ENCODE data around the gene FLT3. TPM values are rescaled to one million over a fixed set of nuclear protein-coding genes. Genes with fewer than 3 reads are reported as not detected.
"Not testable (repeated sequence)": the region's sequence is repeated elsewhere in the genome, so short reads cannot be mapped to it uniquely, and the experiment has no call there.

Gene FLT3
- total RNA-seq, 1 donor: not detected

DNA sequence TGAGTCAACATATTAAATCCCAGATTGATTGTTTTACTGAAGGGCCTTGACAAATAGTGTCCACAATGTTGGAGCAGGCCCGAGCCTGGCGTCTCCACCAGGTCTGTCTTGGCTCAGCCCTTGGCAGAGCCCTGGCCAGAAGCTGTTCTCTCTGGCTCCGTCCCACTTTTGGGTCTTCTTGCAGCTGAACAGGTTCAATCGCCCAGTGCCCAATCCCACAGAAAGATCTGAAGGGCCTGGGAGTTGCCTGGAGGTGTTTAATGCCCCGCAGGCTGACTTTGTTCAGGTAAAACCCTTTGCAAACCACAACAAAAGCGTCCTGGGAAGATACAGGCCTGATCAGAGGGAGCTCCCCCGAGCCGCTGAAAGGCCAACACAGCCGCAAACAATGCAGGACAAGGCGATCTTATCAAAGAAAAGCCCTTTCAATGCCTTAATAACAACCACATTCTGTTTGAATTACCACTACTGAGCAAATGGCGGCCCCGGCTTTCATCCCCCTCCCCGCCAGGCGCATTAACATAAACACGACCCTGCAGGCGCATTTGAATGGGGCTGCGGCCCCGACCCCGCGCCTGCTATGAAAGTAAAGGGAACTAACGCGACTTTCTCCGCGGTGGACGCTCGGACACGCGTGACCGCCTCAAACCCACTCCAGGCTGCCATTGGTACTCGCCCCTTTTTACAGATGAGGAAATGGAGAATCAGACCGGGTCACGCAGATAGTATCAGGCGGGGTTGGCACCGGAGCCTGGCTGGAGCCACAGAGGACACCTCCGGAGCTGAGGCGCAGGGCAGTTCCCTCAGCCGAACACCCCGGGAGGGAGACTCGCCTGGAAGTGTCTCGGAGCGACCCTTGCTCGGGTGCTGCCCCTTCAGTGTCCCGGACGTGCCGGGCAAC is 134.4 kb downstream of the FLT3 start:
- TF ChIP-seq, protein P1, sequence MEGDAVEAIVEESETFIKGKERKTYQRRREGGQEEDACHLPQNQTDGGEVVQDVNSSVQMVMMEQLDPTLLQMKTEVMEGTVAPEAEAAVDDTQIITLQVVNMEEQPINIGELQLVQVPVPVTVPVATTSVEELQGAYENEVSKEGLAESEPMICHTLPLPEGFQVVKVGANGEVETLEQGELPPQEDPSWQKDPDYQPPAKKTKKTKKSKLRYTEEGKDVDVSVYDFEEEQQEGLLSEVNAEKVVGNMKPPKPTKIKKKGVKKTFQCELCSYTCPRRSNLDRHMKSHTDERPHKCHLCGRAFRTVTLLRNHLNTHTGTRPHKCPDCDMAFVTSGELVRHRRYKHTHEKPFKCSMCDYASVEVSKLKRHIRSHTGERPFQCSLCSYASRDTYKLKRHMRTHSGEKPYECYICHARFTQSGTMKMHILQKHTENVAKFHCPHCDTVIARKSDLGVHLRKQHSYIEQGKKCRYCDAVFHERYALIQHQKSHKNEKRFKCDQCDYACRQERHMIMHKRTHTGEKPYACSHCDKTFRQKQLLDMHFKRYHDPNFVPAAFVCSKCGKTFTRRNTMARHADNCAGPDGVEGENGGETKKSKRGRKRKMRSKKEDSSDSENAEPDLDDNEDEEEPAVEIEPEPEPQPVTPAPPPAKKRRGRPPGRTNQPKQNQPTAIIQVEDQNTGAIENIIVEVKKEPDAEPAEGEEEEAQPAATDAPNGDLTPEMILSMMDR (IDR thresholded peaks at IDR 0.05; ENCODE audit: insufficient read depth, low read depth, low read length): no peak
- no peak for DNase-seq (ENCODE audit: low read depth)
- H3K4me3 ChIP-seq (ENCODE audit: low read depth, low read length): no peak overlapping the region

DNA sequence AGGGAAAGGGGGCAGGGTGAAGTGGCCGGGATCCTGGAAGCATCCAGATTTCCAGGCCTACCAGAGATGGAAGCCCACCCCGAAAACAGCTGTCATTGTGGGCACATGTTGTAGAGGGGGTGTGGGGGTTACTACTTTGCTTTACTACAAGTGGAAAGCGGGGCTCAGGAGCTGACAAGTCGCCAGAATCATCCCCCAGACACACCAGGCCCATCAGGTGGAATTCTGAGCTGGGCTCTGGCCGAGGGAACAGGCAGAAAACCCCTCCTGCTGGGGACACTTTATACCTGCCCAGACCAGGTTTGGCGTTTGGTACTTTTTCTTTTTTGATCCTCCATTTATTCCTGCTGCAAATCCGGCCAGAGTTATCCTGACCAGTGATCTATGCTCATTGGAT is 135.0 kb downstream of the FLT3 start:
- no peak for DNase-seq (ENCODE audit: low read depth)

DNA sequence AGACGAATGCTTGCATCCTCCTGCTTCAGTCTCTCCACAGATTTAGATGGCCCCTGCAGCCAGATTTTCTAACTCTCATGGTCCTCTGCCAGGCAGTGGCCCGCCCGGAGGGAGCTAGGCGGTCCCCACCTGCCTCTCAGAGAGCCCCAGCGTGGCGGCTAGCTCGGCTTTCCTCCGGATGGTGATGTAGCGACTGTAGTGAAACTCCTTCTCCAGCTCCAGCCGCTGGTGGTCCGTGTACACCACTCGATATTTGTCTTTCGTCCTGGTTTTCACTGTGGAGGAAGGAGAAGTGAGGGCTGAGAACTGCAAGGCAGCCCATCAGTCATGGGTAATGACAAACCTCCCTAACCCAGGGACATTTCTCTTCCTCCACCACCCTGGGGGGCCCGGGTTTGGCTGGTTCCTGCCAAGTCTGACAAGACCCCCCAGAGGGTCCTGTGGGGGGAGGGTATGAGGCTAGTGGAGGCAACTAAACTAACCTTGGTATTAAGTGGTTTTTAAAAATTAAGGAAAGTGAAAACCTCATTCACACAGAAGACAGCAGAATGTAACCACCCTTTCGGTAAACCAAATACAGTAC is 135.5 kb downstream of the FLT3 start:
- no peak for DNase-seq (ENCODE audit: low read depth)
- H3K4me3 ChIP-seq (ENCODE audit: low read depth, low read length): no peak overlapping the region
- TF ChIP-seq, protein P1 (IDR thresholded peaks at IDR 0.05; ENCODE audit: insufficient read depth, low read depth, low read length): no peak

More for the DNA sequence above, 135.0 kb downstream of the FLT3 start:
- no peak overlapping the region for H3K4me3 ChIP-seq (ENCODE audit: low read depth, low read length)
- TF ChIP-seq, protein P1 (IDR thresholded peaks at IDR 0.05; ENCODE audit: insufficient read depth, low read depth, low read length): no peak

DNA sequence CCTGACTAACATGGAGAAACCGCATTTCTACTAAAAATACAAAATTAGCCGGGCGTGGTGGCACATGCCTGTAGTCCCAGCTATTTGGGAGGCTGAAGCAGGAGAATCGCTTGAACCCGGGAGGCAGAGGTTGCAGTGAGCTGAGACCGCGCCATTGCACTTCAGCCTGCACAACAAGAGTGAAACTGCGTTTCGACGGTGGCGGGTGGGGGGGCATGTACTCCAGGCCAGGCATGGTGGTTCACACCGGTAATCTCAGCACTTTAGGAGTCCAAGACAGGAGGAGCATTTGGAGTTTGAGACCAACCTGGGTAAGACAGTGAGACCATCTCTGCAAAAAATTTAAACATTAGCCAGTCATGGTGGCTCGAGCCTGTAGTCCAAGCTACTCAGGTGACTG is 136.2 kb downstream of the FLT3 start:
- not testable (repeated sequence) for H3K4me3 ChIP-seq (ENCODE audit: low read depth, low read length); DNase-seq (ENCODE audit: low read depth)

DNA sequence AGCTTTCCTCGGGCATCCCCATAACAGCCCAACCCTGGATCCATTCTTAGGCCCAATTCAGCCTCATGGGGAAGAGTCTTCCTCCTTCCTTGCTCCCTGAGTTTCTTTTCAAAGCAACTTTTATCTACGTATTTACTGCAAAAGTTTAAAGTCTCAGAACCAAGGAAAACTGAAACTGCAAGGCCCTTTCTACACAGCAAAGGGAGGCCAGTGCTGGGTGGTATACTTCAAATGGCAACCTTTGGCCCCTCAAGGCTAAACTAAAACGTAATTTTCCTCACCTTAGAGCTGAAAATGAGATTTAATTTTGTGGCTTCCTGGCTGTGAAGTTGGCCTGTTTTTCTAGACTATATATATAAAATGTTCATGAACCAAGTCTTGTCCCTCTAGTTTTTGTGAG is 136.9 kb downstream of the FLT3 start:
- H3K4me3 ChIP-seq (ENCODE audit: low read depth, low read length): no peak overlapping the region
- DNase-seq (ENCODE audit: low read depth): no peak
- TF ChIP-seq, protein P1 (IDR thresholded peaks at IDR 0.05; ENCODE audit: insufficient read depth, low read depth, low read length): no peak

DNA sequence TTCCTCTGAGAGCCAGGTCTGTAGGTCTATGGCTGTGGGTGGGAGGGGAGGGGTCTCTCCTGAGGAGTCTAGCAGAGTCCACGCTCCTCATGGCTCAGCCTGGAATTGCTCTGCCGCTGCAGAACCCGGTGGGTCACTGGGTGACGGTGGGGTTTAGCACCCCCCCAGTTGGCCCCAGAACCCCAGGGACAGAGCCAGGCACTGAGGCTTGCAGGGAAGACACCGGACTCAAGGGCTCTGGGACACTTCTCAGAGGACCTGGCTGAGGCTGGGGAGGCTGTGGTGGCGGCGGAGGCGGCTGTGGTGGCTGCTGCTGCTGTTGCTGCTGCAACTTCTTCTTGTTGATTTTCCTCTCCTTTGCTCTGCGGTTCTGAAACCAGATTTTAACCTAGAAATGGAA is 137.4 kb downstream of the FLT3 start:
- no peak overlapping the region for H3K4me3 ChIP-seq (ENCODE audit: low read depth, low read length)
- DNase-seq (ENCODE audit: low read depth): no peak
- TF ChIP-seq, protein P1 (IDR thresholded peaks at IDR 0.05; ENCODE audit: insufficient read depth, low read depth, low read length): no peak

DNA sequence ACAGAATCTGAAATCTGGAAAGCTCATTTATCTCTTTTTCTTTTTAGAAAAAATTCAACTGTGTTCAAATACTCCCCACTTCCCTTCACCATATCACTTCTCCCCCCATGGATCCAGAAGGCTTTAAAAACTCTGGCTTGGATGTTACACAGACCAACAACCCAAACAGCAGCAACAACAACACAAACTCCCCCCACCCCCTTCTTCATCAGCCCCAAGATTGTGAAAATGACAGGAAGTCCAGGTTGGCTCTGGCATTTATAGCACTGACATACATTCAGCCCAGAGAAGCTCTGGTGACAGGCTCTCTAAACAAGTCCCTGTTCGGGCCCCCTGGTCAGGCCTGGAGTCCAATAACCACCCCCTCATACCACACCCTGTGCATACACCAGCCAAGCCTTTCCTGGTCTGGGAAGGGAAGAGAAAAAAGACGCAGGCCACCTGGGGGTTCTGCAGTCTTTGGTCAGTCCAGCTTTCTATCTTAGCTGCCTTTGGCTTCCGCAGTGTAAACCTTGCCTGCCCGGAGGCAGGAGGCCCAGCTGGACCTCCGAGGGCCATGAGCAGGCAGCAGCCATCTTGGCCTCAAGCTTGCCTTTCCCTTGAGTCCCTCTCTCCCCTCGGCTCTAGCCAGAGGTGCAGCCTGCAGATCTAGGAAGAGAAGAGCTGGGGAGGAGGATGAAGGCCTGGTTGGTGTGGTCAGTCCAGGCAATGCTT is 138.1 kb downstream of the FLT3 start:
- no peak for DNase-seq (ENCODE audit: low read depth)
- no peak overlapping the region for H3K4me3 ChIP-seq (ENCODE audit: low read depth, low read length)
- TF ChIP-seq, protein P1 (IDR thresholded peaks at IDR 0.05; ENCODE audit: insufficient read depth, low read depth, low read length): no peak

Data from fibroblast of villous mesenchyme (primary cell).